IPS DF 6.9 (cell line): ENCODE measurements around the gene NBPF1.
A peak's percentile ranks its signal among the peaks of the same experiment; 100 is the strongest.
"Not testable (repeated sequence)": the region's sequence is repeated elsewhere in the genome, so short reads cannot be mapped to it uniquely, and the experiment has no call there.

Source experiments
- DNase-seq: peaks from one replicate; pipeline ENCODE4 v3.0.0-alpha.2; 2013; ENCODE audit warnings: low read depth, low spot score
- H3K27ac ChIP-seq: one replicate; pipeline ENCODE4 v1.5.1; 2013; ENCODE audit warnings: low read length, control low read depth
- H3K27me3 ChIP-seq: 2 replicates; pipeline ENCODE4 v1.6.1; 2013; ENCODE audit warnings: mild to moderate bottlenecking, low read length; ENCODE audit not compliant: control insufficient read depth, insufficient read depth
- H3K36me3 ChIP-seq: 2 replicates; pipeline ENCODE4 v1.6.1; 2013; ENCODE audit warnings: low read length; ENCODE audit not compliant: control insufficient read depth, insufficient read depth
- H3K4me1 ChIP-seq: 2 replicates; pipeline ENCODE4 v1.6.1; 2013; ENCODE audit warnings: low read length; ENCODE audit not compliant: control insufficient read depth, insufficient read depth
- H3K4me3 ChIP-seq: 2 replicates; pipeline ENCODE4 v1.5.1; 2013; ENCODE audit warnings: mild to moderate bottlenecking, low read length
- H3K9me3 ChIP-seq: 2 replicates; pipeline ENCODE4 v1.6.1; 2013; ENCODE audit warnings: low read length, inconsistent platforms; ENCODE audit not compliant: control insufficient read depth, insufficient read depth
- WGBS: extraction: QIAGEN DNeasy Blood & Tissue Kit; methylation state at CpG from one replicate; pipeline ENCODE4 v1.1.7; 2013; ENCODE audit warnings: mixed read lengths, missing lambda C conversion rate; ENCODE audit not compliant: insufficient read length, insufficient coverage; 5-methylcytosine and 5-hydroxymethylcytosine counted together

Gene NBPF1

DNA sequence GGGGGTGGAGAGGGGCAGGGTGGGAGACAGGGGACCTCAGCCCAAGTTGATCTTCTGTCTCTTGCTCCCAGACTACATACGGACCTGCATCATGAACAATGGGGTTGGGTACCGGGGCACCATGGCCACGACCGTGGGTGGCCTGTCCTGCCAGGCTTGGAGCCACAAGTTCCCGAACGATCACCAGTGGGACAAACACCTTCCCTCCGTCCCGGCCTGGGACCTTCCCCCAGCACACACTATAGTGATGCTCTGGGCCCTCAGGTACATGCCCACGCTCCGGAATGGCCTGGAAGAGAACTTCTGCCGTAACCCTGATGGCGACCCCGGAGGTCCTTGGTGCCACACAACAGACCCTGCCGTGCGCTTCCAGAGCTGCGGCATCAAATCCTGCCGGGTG lies 33.4 kb upstream of the NBPF1 start:
- H3K9me3 ChIP-seq, H3K27ac ChIP-seq, H3K4me1 ChIP-seq, H3K4me3 ChIP-seq, H3K27me3 ChIP-seq, DNase-seq, H3K36me3 ChIP-seq: not testable (repeated sequence)
- no CpG with 5 or more reads among the region's 17 CpGs for WGBS

- H3K36me3 ChIP-seq, H3K9me3 ChIP-seq, H3K27me3 ChIP-seq, H3K4me1 ChIP-seq, H3K4me3 ChIP-seq, DNase-seq, H3K27ac ChIP-seq: not testable (repeated sequence)
- no CpG with 5 or more reads among the region's 15 CpGs for WGBS
Measured at GRCh38 chr1:16646061-16646664, 32.8 kb upstream of the NBPF1 start.

GRCh38 chr1:16645271-16646060 lies 32.1 kb upstream of the NBPF1 start:
- not testable (repeated sequence) for H3K27me3 ChIP-seq, H3K36me3 ChIP-seq, H3K4me1 ChIP-seq, DNase-seq, H3K9me3 ChIP-seq, H3K27ac ChIP-seq, H3K4me3 ChIP-seq
- WGBS = no CpG with 5 or more reads among the region's 7 CpGs

DNA sequence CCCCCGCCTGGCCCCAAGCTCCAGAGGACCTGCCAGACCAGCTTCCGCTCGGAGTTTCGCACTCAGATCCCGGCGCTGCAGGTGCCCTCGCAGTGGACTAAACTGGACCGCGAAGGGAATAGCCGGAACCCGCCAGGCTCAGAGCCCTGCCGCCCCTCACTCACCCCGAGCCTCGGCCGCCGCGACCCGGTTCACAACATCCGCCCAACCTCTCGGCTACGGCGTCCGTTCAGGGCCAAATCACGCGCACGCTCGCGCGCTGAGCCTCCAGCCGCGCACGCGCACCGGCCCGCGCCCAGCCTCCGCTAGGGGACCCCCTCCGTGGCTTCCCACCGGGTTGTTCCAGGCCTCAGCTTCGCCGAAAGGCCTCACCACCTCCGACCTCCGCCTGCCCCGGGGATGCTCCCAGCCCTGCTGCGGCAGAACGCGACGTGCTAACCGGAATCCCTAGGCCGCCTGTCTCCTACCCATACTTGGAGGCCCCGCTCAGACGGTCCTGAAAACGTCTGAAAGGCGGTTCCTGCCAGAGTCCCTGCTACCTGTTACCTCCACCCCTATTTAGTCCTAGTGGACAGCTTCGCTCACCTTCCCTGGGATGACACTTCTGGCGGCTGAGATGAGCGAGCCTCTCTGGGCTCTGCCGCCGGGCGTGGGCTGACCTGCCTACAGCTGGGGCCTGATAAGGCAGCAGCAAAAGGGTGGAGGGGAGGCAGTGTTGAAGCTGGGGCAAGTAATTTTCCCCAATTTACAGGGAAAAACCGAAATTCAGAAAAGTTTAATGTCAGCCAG lies 31.3 kb upstream of the NBPF1 start:
- peak overlapping the region; percentile 49 for H3K4me3 ChIP-seq
- DNase-seq = peak; percentile 100
- H3K4me1 ChIP-seq, H3K27ac ChIP-seq, H3K27me3 ChIP-seq, H3K36me3 ChIP-seq, H3K9me3 ChIP-seq: not testable (repeated sequence)
- WGBS = no CpG with 5 or more reads among the region's 61 CpGs

GRCh38 chr1:16644193-16644481 lies 30.8 kb upstream of the NBPF1 start:
- Histone ChIP-seq H3K9me3 (no peaks in the 10 kb centered on the region), H3K4me3 (peak overlapping the region; percentile 49), H3K36me3 (no peaks in the 10 kb centered on the region), H3K27ac (no peak overlapping the region), H3K4me1 (peaks cover 2% of the 10 kb centered on the region; the same call in 1 of the 2 replicates), H3K27me3 (peaks cover 2% of the 10 kb centered on the region; the same call in 1 of the 2 replicates)
- no CpG with 5 or more reads among the region's 16 CpGs for WGBS
- no peak for DNase-seq

DNA sequence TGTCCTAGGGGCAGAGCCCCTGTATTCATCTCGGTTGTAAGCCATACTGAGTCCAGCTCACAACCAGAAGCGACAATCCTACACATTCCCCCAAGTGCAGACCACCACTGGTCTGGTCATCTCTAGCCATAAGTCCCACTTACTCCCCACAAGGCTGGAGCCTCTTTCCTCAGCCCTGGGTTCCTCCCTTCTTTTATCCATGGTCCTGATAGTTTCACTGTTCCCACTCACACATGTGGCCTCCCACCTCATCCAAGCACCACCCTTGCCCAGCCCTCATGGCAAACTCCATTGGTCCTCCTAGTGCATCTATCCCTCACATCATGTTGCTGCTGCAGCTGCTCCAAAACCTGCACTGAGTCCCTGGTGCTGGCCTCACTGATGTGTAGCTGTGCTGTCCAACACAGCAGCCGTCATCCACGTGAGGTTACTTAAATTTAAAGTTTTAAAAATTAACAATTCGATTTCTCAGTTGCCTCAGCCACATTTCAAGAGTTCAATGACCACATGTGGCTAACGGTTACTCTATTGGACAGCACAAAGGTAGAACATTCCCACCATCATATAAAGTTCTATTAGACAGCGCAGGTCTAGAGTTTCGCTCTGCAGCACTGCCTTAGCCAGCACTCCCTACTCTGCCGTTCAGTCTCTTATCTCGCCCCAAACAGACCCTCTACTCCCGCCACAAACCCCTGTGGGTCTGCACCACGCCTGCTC lies 30.3 kb upstream of the NBPF1 start:
- WGBS = no CpG with 5 or more reads among the region's 12 CpGs
- H3K36me3 ChIP-seq, H3K27ac ChIP-seq, H3K9me3 ChIP-seq, DNase-seq, H3K4me1 ChIP-seq, H3K27me3 ChIP-seq: not testable (repeated sequence)
- H3K4me3 ChIP-seq = peak overlapping the region; percentile 49; the same call in 1 of the 2 replicates

GRCh38 chr1:16643001-16643411 lies 29.6 kb upstream of the NBPF1 start:
- not testable (repeated sequence) for H3K27me3 ChIP-seq, H3K9me3 ChIP-seq, H3K4me3 ChIP-seq, H3K27ac ChIP-seq, H3K36me3 ChIP-seq, DNase-seq, H3K4me1 ChIP-seq
- WGBS = no CpG with 5 or more reads among the region's 4 CpGs

- not testable (repeated sequence) for H3K36me3 ChIP-seq, H3K4me3 ChIP-seq, DNase-seq, H3K27ac ChIP-seq, H3K9me3 ChIP-seq, H3K27me3 ChIP-seq, H3K4me1 ChIP-seq
- no CpG with 5 or more reads among the region's 9 CpGs for WGBS
Measured at GRCh38 chr1:16642025-16642966, 28.9 kb upstream of the NBPF1 start.

GRCh38 chr1:16641159-16641975 lies 28.0 kb upstream of the NBPF1 start:
- not testable (repeated sequence) for H3K9me3 ChIP-seq, H3K36me3 ChIP-seq, H3K27me3 ChIP-seq, H3K4me3 ChIP-seq, DNase-seq, H3K4me1 ChIP-seq, H3K27ac ChIP-seq
- no CpG with 5 or more reads among the region's 8 CpGs for WGBS
